GM19240 (cell line): ENCODE results near the gene COMTD1.
"Not testable (repeated sequence)": the region's sequence is repeated elsewhere in the genome, so short reads cannot be mapped to it uniquely, and the experiment has no call there.

Source experiments
- DNase-seq: peaks from one replicate; pipeline ENCODE4 v3.0.0; 2011; ENCODE audit warnings: low spot score; ENCODE audit not compliant: insufficient read length

Gene COMTD1

GRCh38 chr10:75195035-75195763, 40.6 kb downstream of the COMTD1 start:
- DNase-seq = no peak

GRCh38 chr10:75194625-75195024, 41.1 kb downstream of the COMTD1 start:
- not testable (repeated sequence) for DNase-seq

GRCh38 chr10:75191821-75192568, 43.8 kb downstream of the COMTD1 start:
- no peak for DNase-seq

GRCh38 chr10:75189266-75190096, 46.3 kb downstream of the COMTD1 start:
- DNase-seq = no peak

GRCh38 chr10:75188522-75188921, 47.2 kb downstream of the COMTD1 start:
- DNase-seq = not testable (repeated sequence)

GRCh38 chr10:75187961-75188426, 47.8 kb downstream of the COMTD1 start:
- peak; percentile 22 for DNase-seq

- no peak for DNase-seq
Observed at GRCh38 chr10:75186310-75186709, 49.4 kb downstream of the COMTD1 start.
